HEK293 (cell line): ENCODE results near the gene ANO7.

Experiments used
- SALL2 ChIP-seq: fragments of 450-650 bp; formaldehyde crosslinking; IDR thresholded peaks from 2 replicates; pipeline ENCODE4 v1.5.0; 2017; ENCODE audit warnings: missing biosample characterization, mild to moderate bottlenecking, missing genetic modification characterization, borderline replicate concordance
- YY1 ChIP-seq: fragments of 450-650 bp; formaldehyde crosslinking; IDR thresholded peaks from 2 replicates; pipeline ENCODE4 v1.5.1; 2018; ENCODE audit warnings: missing biosample characterization, missing genetic modification characterization
- ZNF140 ChIP-seq: fragments of 450-650 bp; formaldehyde crosslinking; IDR thresholded peaks from 2 replicates; pipeline ENCODE4 v1.5.1; 2016; ENCODE audit warnings: missing biosample characterization, missing genetic modification characterization
- ZNF146 ChIP-seq: fragments of 450-650 bp; formaldehyde crosslinking; IDR thresholded peaks from 2 replicates; pipeline ENCODE4 v1.5.1; 2016; ENCODE audit warnings: missing biosample characterization, missing genetic modification characterization
- ZNF473 ChIP-seq: fragments of 450-650 bp; formaldehyde crosslinking; IDR thresholded peaks from 2 replicates; pipeline ENCODE4 v1.5.1; 2017; ENCODE audit warnings: missing biosample characterization, missing genetic modification characterization
- ZNF488 ChIP-seq: fragments of 450-650 bp; formaldehyde crosslinking; IDR thresholded peaks from 2 replicates; pipeline ENCODE4 v1.5.1; 2016; ENCODE audit warnings: missing biosample characterization, missing genetic modification characterization
- ZNF555 ChIP-seq: fragments of 450-650 bp; formaldehyde crosslinking; conservative IDR thresholded peaks from 2 replicates; pipeline ENCODE4 v1.5.1; 2017; ENCODE audit warnings: missing biosample characterization, mild to moderate bottlenecking, missing genetic modification characterization, inconsistent platforms
- TF ChIP-seq, protein P1 (sequence below): fragments of 450-650 bp; formaldehyde crosslinking; IDR thresholded peaks from 2 replicates; pipeline ENCODE4 v1.5.1; 2016; ENCODE audit warnings: missing biosample characterization, missing genetic modification characterization
- TF ChIP-seq, protein P2 (sequence below): fragments of 450-650 bp; formaldehyde crosslinking; IDR thresholded peaks from 2 replicates; pipeline ENCODE4 v1.5.1; 2016; ENCODE audit warnings: missing biosample characterization, missing genetic modification characterization
- TF ChIP-seq, protein P3 (sequence below): fragments of 450-650 bp; formaldehyde crosslinking; IDR thresholded peaks from 2 replicates; pipeline ENCODE4 v1.5.1; 2016; ENCODE audit warnings: missing biosample characterization, missing genetic modification characterization
- TF ChIP-seq, protein P4 (sequence below): fragments of 450-650 bp; formaldehyde crosslinking; conservative IDR thresholded peaks from 2 replicates; pipeline ENCODE4 v1.5.1; 2016; ENCODE audit warnings: low read depth, missing biosample characterization, missing genetic modification characterization

- TF ChIP-seq ZNF146 (tag by site-specific recombination): no peak
- TF ChIP-seq, protein P1, sequence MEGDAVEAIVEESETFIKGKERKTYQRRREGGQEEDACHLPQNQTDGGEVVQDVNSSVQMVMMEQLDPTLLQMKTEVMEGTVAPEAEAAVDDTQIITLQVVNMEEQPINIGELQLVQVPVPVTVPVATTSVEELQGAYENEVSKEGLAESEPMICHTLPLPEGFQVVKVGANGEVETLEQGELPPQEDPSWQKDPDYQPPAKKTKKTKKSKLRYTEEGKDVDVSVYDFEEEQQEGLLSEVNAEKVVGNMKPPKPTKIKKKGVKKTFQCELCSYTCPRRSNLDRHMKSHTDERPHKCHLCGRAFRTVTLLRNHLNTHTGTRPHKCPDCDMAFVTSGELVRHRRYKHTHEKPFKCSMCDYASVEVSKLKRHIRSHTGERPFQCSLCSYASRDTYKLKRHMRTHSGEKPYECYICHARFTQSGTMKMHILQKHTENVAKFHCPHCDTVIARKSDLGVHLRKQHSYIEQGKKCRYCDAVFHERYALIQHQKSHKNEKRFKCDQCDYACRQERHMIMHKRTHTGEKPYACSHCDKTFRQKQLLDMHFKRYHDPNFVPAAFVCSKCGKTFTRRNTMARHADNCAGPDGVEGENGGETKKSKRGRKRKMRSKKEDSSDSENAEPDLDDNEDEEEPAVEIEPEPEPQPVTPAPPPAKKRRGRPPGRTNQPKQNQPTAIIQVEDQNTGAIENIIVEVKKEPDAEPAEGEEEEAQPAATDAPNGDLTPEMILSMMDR (tag by site-specific recombination): no peak
- TF ChIP-seq ZNF555 (tag by site-specific recombination): no peak
- TF ChIP-seq YY1 (tag by site-specific recombination): no peak
- TF ChIP-seq, protein P2, sequence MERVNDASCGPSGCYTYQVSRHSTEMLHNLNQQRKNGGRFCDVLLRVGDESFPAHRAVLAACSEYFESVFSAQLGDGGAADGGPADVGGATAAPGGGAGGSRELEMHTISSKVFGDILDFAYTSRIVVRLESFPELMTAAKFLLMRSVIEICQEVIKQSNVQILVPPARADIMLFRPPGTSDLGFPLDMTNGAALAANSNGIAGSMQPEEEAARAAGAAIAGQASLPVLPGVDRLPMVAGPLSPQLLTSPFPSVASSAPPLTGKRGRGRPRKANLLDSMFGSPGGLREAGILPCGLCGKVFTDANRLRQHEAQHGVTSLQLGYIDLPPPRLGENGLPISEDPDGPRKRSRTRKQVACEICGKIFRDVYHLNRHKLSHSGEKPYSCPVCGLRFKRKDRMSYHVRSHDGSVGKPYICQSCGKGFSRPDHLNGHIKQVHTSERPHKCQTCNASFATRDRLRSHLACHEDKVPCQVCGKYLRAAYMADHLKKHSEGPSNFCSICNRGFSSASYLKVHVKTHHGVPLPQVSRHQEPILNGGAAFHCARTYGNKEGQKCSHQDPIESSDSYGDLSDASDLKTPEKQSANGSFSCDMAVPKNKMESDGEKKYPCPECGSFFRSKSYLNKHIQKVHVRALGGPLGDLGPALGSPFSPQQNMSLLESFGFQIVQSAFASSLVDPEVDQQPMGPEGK (tag by site-specific recombination): no peak
- no peak for TF ChIP-seq ZNF473
- no peak for TF ChIP-seq SALL2 (tag by site-specific recombination)
- TF ChIP-seq ZNF140 (tag by site-specific recombination): no peak
- TF ChIP-seq, protein P3, sequence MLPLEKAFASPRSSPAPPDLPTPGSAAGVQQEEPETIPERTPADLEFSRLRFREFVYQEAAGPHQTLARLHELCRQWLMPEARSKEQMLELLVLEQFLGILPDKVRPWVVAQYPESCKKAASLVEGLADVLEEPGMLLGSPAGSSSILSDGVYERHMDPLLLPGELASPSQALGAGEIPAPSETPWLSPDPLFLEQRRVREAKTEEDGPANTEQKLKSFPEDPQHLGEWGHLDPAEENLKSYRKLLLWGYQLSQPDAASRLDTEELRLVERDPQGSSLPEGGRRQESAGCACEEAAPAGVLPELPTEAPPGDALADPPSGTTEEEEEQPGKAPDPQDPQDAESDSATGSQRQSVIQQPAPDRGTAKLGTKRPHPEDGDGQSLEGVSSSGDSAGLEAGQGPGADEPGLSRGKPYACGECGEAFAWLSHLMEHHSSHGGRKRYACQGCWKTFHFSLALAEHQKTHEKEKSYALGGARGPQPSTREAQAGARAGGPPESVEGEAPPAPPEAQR (tag by site-specific recombination): no peak
- TF ChIP-seq, protein P4, sequence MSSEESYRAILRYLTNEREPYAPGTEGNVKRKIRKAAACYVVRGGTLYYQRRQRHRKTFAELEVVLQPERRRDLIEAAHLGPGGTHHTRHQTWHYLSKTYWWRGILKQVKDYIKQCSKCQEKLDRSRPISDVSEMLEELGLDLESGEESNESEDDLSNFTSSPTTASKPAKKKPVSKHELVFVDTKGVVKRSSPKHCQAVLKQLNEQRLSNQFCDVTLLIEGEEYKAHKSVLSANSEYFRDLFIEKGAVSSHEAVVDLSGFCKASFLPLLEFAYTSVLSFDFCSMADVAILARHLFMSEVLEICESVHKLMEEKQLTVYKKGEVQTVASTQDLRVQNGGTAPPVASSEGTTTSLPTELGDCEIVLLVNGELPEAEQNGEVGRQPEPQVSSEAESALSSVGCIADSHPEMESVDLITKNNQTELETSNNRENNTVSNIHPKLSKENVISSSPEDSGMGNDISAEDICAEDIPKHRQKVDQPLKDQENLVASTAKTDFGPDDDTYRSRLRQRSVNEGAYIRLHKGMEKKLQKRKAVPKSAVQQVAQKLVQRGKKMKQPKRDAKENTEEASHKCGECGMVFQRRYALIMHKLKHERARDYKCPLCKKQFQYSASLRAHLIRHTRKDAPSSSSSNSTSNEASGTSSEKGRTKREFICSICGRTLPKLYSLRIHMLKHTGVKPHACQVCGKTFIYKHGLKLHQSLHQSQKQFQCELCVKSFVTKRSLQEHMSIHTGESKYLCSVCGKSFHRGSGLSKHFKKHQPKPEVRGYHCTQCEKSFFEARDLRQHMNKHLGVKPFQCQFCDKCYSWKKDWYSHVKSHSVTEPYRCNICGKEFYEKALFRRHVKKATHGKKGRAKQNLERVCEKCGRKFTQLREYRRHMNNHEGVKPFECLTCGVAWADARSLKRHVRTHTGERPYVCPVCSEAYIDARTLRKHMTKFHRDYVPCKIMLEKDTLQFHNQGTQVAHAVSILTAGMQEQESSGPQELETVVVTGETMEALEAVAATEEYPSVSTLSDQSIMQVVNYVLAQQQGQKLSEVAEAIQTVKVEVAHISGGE (tag by site-specific recombination): no peak
- no peak for TF ChIP-seq ZNF488 (tag by site-specific recombination)
Measured at GRCh38 chr2:241148239-241148638, 40.2 kb upstream of the ANO7 start.
